GM19397 (cell line): Measurements from ENCODE around the gene PRAMEF6.
"Not testable (repeated sequence)": the region's sequence is repeated elsewhere in the genome, so short reads cannot be mapped to it uniquely, and the experiment has no call there.

ENCODE experiments used
- ATAC-seq: cut with Tn5 transposase; IDR thresholded peaks from one replicate; pipeline ENCODE4 v1.9.1; 2021; ENCODE audit warnings: mild to moderate bottlenecking, moderate library complexity; ENCODE audit not compliant: unreplicated experiment

PRAMEF6 gene

GRCh38 chr1:12947480-12947879 lies at the start of gene PRAMEF6:
TSS of gene PRAMEF6 (minus strand) at chr1:12947580. CDS start at chr1:12942518, 5,062 bp downstream.
- not testable (repeated sequence) for ATAC-seq

- ATAC-seq, result not testable (repeated sequence)
Measured at GRCh38 chr1:12924368-12924767, 23.0 kb downstream of the PRAMEF6 start.

DNA sequence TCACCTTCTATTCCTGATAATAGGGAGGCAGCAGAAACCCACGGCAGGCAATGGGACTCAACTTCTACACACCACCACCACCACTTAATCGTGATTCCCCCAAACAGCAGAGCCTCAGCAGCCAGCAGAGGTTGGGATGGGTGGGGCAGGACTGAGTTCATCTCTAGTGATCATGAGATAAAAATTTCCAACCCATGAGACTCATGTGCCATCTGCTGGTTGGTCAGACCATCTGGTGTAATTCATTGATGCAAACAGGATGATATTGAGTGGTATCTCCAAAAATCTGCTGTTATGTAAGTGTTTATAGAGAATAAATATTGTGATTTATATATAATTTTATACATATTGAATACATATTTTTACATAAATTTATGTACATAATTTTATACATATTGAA lies 25.6 kb downstream of the PRAMEF6 start:
- ATAC-seq, result not testable (repeated sequence)

DNA sequence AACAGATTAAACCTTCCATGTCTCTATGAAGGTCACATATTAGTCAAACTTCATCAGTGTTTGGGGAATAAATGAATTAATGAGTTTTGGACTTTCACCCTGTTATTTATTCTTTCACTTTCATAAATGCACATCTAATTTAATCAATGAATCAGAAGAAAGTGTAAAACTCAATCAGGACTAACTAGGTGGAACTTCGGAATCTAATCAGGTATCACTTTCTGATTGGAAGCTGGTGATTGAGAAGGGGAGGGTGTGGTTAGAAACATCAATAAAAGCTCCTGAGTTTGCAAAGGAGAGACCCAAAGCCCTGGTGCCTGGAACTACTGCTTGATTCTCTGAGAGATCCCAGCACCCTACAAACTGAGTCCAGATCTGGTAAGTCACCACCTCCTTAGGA lies 31.1 kb downstream of the PRAMEF6 start, which contains the start of gene PRAMEF7:
PRAMEF7 (plus strand) TSS at position 301 of the 400 bp plus-strand sequence. CDS start 1,083 bp downstream, outside the sequence.
- not testable (repeated sequence) for ATAC-seq

GRCh38 chr1:12903793-12904572 lies 43.4 kb downstream of the PRAMEF6 start:
- not testable (repeated sequence) for ATAC-seq

GRCh38 chr1:12899186-12899585 lies 48.2 kb downstream of the PRAMEF6 start:
- ATAC-seq, result not testable (repeated sequence)

DNA sequence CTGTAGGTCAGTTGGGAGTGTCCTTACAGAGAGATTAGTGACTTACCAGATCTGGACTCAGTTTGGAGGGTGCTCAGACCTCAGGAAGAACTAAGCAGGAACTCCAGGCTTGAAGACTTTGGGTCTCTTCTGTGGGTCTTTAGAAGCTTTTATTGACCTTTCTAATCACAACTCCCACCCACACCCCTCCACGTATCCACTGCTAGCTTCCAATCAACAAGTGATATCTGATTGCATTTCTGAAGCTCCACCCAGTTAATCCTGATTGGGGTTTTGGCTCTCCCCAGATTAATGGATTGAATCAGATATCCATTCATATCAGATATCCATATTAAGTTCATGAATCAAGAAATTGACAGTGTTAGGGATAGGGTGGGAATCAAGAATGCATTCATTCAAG lies 49.2 kb downstream of the PRAMEF6 start, which contains the start of gene PRAMEF10:
PRAMEF10 (minus strand) TSS at position 101 of the 400 bp plus-strand sequence. CDS start 2,423 bp downstream, outside the sequence.
- not testable (repeated sequence) for ATAC-seq
